GM12865 (cell line): ENCODE results near the gene SVIL.

Experiments used
- DNase-seq: peaks from one replicate; pipeline ENCODE4 v3.0.0; 2010; ENCODE audit warnings: low read depth
- H3K4me3 ChIP-seq: 2 replicates; pipeline ENCODE4 v1.5.1; 2011; ENCODE audit warnings: mild to moderate bottlenecking, low read depth, low read length, control low read depth
- CTCF ChIP-seq: IDR thresholded peaks from 2 replicates; pipeline ENCODE4 v1.5.1; 2011; ENCODE audit warnings: low read length, control low read depth, low read depth, inconsistent platforms; ENCODE audit not compliant: insufficient read depth; ENCODE audit errors: missing control alignments

Gene SVIL

GRCh38 chr10:29634764-29635625 is at the start of gene SVIL:
SVIL (minus strand) TSS chr10:29634971; CDS start chr10:29555058, 79,913 bp downstream.
- DNase-seq: no peak
- H3K4me3 ChIP-seq: no peak within 1 kb of the TSS
- no peak for TF ChIP-seq CTCF

GRCh38 chr10:29681676-29682448 is 47.1 kb upstream of the SVIL start:
- DNase-seq: peak; percentile 47
- TF ChIP-seq CTCF: no peak

GRCh38 chr10:29680091-29680490 is 45.3 kb upstream of the SVIL start:
- H3K4me3 ChIP-seq: no peak overlapping the region
- DNase-seq: no peak
- TF ChIP-seq CTCF: no peak

More at GRCh38 chr10:29681676-29682448, 47.1 kb upstream of the SVIL start:
- no peak overlapping the region for H3K4me3 ChIP-seq

- no peak for TF ChIP-seq CTCF
- no peak overlapping the region for H3K4me3 ChIP-seq
- no peak for DNase-seq
Measured at GRCh38 chr10:29676732-29677131, 42.0 kb upstream of the SVIL start.

- no peak overlapping the region for H3K4me3 ChIP-seq
- DNase-seq: no peak
- TF ChIP-seq CTCF: no peak
Measured at GRCh38 chr10:29675984-29676383, 41.2 kb upstream of the SVIL start.

GRCh38 chr10:29671968-29672367 is 37.2 kb upstream of the SVIL start:
- DNase-seq: no peak
- no peak for TF ChIP-seq CTCF
- H3K4me3 ChIP-seq: no peak overlapping the region
